GM12878 (cell line): ENCODE results near the gene DCTPP1. TPM values are rescaled to one million over a fixed set of nuclear protein-coding genes. Genes with fewer than 3 reads are reported as not detected.

ENCODE experiments used
- CEBPZ ChIP-seq: fragments of 150-350 bp; IDR thresholded peaks from 2 replicates; pipeline ENCODE4 v1.6.1; 2016; ENCODE audit warnings: low read depth, low read length
- ELK1 ChIP-seq: IDR thresholded peaks from 2 replicates; pipeline ENCODE4 v1.6.1; 2012; ENCODE audit warnings: low read depth, low read length, improper control_type of control experiment
- KAT2A ChIP-seq: conservative IDR thresholded peaks from 2 replicates; pipeline ENCODE4 v1.6.1; 2011; ENCODE audit warnings: low read depth, low read length; ENCODE audit not compliant: control insufficient read depth
- USF1 ChIP-seq: IDR thresholded peaks from 2 replicates; pipeline ENCODE4 v1.6.1; 2011; ENCODE audit warnings: borderline replicate concordance, low read depth, mild to moderate bottlenecking, moderate library complexity, mixed read lengths, low read length; ENCODE audit not compliant: insufficient read depth; ENCODE audit errors: extremely low read length
- polyA plus RNA-seq, 11 experiments: library from polyadenylated mRNA; depleted of rRNA in 4 of 11; unstranded in 6 of 11; stranded (reverse) in 5 of 11; fragments of >200 nt; fragmentation: Nextera tagmentation in 4 of 11; fragmentation: Illumina TruSeq in 1 of 11; extraction: Ambion mirVana in 4 of 11; extraction: Trizol in 1 of 11; gene quantifications; 1 replicate in 1 of 11; 2 replicates in 10 of 11; pipeline versions ENCODE4 v1.2.1 to v1.2.3, GENCODE V29; 2011 to 2016; ENCODE audit warnings: inconsistent platforms in 2 of 11, missing spikeins in 2 of 11, low read depth in 1 of 11
- total RNA-seq, 4 experiments: library from RNA; depleted of rRNA in 3 of 4; stranded (reverse); fragments of >200 nt in 3 of 4; fragmentation: Illumina TruSeq in 1 of 4; extraction: Trizol in 1 of 4; gene quantifications; 2 replicates each; pipeline versions ENCODE4 v1.2.1 to v1.2.3, GENCODE V29; 2013 to 2021

Gene DCTPP1
- total and polyA plus RNA-seq, 10 of the 15 experiments (the other 5 are each of a cell fraction or from before 2014, with no cell fraction given): 72.1 to 266 (median 157) TPM

- TF ChIP-seq KAT2A: no peak
- TF ChIP-seq ELK1: no peak
- TF ChIP-seq USF1: no peak
- TF ChIP-seq CEBPZ: no peak
- TF ChIP-seq, all 136 proteins: peak for 0
These were observed 49.6 kb downstream of the DCTPP1 start (continued) for GRCh38 chr16:30380072-30380802.
